ENCODE measurements around the gene PHLDA3. TPM values are rescaled to one million over a fixed set of nuclear protein-coding genes. Genes with fewer than 3 reads are reported as not detected.

PHLDA3 gene
- total RNA-seq, 4 donors from 2014 or later, result 95.4 to 350 (median 150) TPM

- TF ChIP-seq, protein P1, sequence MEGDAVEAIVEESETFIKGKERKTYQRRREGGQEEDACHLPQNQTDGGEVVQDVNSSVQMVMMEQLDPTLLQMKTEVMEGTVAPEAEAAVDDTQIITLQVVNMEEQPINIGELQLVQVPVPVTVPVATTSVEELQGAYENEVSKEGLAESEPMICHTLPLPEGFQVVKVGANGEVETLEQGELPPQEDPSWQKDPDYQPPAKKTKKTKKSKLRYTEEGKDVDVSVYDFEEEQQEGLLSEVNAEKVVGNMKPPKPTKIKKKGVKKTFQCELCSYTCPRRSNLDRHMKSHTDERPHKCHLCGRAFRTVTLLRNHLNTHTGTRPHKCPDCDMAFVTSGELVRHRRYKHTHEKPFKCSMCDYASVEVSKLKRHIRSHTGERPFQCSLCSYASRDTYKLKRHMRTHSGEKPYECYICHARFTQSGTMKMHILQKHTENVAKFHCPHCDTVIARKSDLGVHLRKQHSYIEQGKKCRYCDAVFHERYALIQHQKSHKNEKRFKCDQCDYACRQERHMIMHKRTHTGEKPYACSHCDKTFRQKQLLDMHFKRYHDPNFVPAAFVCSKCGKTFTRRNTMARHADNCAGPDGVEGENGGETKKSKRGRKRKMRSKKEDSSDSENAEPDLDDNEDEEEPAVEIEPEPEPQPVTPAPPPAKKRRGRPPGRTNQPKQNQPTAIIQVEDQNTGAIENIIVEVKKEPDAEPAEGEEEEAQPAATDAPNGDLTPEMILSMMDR (IDR thresholded peaks at IDR 0.05; ENCODE audit: low read depth), result no peak
Observed at GRCh38 chr1:201444792-201445191, 24.2 kb downstream of the PHLDA3 start.

DNA sequence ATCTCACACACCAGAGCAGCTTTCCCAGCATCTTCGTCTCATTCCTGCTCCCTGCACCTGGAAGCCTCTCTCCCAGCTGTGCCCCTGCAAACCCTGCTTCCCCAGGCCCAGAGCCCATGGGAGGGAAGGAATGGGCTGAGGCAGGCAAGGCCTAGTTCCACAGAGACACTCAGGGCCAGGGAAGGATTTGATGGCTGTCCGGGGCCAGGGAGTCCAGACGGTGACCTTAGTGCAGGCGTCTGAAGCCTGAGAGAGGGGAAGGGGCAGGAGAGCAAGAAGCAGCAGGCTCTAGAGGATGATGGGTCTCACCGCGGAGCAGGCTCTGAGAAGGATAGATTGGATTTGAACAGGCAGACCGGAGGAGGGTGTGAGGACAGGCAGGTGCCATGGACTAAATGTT is 25.2 kb downstream of the PHLDA3 start:
- TF ChIP-seq, protein P1 (IDR thresholded peaks at IDR 0.05; ENCODE audit: low read depth), result no peak

DNA sequence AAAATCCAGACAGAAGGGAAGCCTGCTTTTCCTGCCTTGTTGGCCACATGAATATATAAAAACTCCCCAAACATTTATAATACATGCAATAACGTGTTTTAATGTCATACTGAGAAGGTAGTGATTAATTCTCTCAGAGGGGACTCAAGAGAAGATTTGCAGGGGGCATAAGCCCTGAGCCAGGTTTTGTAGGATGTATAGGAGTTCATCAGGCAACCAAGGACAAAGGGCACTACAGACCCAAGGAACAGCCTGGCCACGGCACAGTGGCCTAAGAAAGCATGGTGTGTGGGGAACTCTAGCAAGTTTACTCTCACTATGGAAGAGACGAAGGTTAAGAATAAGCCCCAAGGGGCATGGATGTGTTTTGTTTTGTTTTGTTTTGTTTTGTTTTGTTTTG is 32.0 kb downstream of the PHLDA3 start:
- TF ChIP-seq, protein P1 (IDR thresholded peaks at IDR 0.05; ENCODE audit: low read depth), result no peak

- TF ChIP-seq, protein P1 (IDR thresholded peaks at IDR 0.05; ENCODE audit: low read depth), result no peak
Observed at GRCh38 chr1:201436393-201436792, 32.6 kb downstream of the PHLDA3 start.

DNA sequence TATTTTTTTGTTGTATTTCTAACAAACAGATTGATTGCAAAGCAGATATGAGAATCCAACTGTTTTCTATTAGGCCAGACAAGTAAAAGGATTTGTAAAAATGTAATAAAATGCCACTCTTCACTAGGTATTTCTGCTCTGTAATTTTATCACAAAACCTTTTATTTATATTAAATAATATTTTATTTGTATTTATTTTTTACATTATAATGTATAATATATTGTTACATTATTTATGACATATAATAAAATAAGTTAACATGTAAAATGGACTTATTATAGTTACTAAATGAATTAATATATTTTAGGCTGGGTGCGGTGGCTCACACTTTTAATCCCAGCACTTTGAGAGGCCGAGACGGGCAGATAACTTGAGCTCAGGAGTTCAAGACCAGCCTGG is 34.7 kb downstream of the PHLDA3 start:
- TF ChIP-seq, protein P1 (IDR thresholded peaks at IDR 0.05; ENCODE audit: low read depth), result no peak

- TF ChIP-seq, protein P1 (IDR thresholded peaks at IDR 0.05; ENCODE audit: low read depth), result no peak
Observed at GRCh38 chr1:201433609-201434008, 35.4 kb downstream of the PHLDA3 start.

GRCh38 chr1:201430776-201431175 is 38.2 kb downstream of the PHLDA3 start:
- TF ChIP-seq, protein P1 (IDR thresholded peaks at IDR 0.05; ENCODE audit: low read depth), result no peak

All from subcutaneous adipose tissue (tissue), 4 donors.